Kidney glomerular epithelial cell (primary cell): ENCODE data around the gene ZNF175.
"Not testable (repeated sequence)": the region's sequence is repeated elsewhere in the genome, so short reads cannot be mapped to it uniquely, and the experiment has no call there.

Source experiments
- DNase-seq: peaks from one replicate; lab custom pipeline; 2025; lab: John Stamatoyannopoulos, UW

ZNF175 gene

DNA sequence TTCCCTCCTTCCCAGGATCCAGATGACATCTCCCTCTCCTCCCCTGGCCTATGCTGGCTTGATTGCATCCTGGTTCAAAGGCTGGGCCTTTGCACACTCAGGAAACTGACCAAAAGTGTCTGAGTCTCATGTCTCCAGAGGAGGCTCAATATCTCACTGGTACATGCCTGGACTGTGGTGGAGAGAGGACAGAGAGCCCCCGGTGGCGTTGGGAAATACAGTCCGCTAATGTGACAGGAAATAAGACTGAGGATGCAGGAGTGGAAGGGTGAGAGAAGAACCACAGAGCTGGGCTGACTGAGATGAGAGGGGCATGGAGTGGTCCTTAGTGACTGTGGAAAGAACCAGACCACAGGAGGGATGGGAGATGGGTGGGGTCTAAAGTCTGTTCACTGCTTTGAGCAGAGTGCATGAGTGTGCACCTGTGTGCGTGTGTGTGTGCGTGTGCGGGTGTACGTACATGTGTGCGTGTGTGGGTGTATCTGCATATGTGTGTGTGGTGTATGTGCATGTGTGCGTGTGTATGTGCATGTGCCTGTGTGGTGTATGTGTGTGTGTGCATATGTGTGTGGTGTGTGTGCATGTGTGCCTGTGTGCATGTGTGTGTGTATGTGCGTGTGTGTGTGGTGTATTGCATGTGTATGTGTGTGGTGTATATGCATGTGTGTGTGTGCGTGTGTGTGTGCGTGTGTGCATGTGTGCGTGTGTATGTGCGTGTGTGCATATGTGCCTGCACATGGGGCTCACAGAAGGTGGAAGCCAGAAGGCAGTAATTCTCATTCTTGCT lies 57.3 kb downstream of the ZNF175 start:
- no peak for DNase-seq

DNA sequence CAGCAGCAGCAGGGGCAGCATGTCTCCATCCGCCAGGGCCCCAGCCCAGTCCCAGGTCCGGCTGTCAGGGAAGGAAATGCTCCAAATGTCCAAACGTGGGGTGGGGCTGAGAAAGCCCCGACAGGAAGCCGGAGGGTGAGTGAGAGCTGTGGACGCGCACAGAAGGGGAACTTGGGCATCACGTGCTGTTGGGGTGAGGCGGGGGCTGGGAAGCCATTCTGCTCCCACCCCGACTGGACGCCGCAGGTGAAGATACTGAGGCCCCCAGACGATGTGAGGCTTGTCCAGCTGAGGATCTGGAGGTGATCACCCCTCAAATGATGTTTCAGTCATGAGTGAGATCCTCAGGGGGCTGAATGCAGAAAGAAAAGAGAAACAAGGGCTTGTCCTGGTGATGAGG lies 59.2 kb downstream of the ZNF175 start, which contains the start of gene SIGLEC5:
TSS of gene SIGLEC5 (minus strand) at position 87 of the 400 bp plus-strand sequence. CDS start at position 21, 66 bp downstream.
- not testable (repeated sequence) for DNase-seq

DNA sequence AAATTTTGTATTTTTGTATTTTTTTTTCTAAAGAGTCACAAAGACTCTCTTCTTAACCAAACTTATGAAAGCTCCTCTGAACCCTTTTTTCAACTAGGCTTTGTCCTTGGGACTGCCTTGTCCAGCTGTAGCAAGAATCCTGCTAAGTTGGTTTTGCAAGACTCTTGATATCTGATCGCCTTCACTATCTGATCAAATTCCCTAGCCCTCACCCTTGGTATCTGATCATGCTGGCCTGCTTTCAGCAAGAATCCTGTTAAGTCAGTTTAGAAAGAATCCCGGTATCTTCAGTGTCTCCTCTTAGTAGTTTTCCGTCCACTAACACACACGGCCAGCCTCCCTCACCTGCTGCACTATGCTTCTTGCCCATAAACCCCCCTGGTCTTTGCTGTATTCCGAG lies 61.0 kb downstream of the ZNF175 start:
- DNase-seq = no peak

DNA sequence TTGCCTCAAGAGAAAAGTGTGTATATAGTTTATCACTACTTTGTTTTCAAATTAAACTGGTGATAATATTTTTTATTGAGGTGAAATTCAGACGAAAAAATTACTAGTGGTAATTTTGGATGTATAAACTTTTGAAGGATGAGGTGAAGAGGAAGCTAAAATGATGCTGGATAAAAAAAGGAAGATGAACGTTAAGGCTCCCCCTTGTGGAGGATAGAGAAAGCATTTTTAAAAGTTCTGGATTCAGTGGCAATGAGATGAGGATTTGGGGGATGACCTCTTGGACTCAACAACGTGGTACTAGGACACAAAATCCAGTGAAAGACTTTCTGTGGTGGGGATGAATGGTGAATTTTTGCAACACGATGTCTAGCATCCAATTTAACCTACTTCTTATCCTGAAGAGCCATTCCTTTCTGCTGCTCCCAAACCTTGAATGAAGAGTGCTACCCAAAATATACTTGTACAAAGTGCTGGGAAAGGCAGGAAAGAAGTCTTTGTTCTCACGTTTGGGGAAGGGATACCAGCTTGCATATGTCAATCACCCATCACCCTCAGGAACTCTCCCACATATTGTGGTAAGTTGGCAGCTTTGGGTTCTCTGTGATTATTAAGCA lies 66.4 kb downstream of the ZNF175 start:
- no peak for DNase-seq

DNA sequence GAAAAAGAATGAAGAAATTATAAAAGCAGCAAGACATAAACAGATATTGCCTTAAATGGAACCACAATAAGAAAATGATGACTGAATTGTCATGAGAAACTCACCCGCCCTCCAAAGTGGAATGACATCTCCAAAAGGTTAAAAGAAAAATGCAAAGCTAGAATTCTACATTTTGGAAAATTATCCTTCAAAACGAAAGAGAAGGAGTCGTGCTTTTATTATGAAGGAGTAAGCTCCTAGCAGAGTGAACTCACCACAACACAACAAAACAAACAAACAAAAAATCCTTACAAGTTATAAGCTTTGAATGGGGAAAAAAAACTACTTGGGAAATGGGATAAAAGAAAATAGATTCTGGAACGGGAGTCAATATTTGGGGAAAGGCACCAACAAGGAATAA lies 68.8 kb downstream of the ZNF175 start:
- no peak for DNase-seq

DNA sequence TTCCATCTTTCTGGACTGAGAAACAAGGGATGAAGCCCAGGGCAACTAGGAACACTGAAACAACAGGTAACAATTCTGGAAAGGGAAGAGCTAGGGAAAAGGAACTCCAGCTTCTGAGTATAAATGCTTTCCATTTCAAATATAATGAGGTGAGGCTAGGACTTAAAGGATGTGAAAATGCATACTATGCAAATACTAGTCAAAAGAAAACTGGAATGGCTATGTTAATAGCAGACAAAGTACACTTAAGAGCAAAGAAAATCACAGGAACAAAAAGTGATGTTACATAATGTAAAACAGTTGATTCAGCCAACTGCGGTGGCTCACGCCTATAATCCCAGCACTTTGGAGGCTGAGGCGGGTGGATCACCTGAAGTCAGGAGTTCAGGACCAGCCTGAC lies 69.3 kb downstream of the ZNF175 start:
- DNase-seq = no peak

DNA sequence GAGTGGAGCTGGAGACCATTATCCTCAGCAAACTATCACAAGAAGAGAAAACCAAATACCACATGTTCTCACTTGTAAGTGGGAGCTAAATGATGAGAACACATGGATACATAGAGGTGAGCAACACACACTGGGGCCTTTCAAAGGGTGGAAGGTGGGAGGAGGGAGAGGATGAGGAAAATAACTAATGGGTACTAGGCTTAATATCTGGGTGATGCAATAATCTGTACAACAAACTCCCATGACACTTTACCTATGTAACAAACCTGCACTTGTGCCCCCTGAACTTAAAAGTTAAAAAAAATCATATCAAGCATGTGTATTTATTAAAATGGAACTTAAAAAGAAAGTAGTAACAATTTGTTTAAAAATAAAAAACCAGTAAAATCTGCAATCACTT lies 70.6 kb downstream of the ZNF175 start:
- no peak for DNase-seq
